Measurements from ENCODE around the gene TBX3.

TBX3 gene

DNA sequence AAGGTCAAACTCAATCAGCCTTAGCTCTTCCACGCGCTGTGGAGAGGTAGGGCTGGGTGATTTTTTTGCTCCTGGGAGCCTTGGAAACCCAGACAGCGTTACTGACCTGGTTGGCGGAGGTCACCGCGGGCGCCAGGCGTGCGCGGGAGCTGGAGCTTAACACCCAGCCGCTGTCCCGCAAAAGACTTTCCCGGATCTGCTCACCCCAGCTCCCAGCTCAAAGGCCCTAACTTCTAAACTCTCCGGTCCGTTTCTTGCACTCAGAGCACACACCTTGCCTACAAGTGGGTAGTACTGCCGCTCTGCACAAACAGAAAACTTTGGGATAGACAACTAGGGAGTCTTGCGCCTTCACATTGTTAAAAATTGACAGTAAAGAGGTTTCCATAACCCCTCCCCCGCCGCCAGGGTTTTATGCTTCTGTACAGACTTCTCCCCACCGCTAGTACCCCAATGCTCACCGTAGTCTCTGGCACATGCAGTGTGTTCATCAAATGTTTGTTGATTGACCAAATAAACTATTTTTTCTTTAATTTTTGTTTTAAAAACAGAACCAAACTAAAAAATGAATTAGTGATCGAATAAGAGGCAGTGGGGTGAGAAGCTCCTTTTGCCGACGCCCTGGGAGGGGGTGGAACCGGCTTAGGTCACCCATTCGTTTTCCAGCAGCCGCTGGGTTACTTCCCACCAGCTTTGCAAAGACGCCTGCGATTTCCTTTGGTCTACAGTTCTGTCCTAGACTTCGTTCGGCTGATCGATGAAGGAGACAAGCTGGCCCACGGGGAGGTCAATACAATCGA, 12.7 kb upstream of the TBX3 start:
- DNase-seq (ENCODE audit: low read depth) = no peak

DNA sequence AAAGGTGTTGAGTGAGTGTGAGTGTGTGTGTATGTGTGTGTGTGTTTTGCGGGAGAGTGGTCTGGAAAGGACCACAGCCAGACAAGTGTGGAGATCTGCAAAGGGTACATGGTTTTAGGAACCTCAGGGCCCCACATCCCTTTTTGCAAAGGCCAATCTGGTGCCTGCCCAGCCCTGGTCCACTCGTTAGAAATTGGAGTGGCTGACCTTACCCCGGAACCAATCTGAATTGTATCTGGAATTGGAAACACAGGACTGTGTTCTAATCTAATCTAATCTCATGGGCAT, 11.3 kb upstream of the TBX3 start:
- DNase-seq (ENCODE audit: low read depth) = no peak

DNA sequence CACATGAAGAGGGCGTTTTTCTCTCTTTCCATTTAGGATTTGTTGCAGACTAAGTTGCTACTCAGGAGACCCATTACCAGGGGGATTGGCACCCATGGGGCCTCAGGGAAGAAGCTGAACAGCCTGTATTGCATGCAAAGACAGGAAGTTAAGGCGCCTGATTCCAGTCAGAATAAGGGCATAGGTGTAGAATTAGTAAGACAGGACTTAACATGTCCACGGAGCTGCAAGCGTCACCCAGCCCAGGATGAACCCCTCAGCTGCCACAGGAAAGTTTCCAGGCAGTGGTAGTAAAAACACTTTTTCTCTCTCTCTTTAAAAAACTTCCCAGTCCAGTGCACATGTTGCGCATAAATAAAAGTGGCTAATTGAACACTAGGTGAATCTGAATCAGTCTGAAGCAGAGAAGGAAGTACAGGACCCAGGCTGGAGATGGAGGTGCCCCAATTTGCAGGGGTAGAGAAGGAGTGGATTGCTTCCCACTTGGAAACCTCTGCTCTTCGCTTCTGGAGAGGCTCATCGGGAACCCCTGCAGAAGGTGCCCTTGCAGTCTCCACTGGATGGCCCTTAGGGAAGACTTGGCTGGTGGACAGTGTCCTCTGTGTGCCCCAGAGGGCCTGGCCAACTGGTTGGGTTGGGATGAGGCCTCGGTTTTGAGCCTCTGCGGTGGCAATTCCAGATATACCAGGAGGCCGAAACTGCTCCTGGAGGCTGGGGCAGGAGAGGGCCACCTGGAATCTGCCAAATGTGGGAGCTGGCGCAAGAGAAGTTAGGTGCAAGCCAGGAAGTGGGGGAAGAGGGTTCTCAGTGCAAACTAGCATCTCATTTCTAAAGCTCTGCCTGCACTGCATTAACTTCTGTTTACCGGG, 10.7 kb upstream of the TBX3 start:
- DNase-seq (ENCODE audit: low read depth) = no peak

DNA sequence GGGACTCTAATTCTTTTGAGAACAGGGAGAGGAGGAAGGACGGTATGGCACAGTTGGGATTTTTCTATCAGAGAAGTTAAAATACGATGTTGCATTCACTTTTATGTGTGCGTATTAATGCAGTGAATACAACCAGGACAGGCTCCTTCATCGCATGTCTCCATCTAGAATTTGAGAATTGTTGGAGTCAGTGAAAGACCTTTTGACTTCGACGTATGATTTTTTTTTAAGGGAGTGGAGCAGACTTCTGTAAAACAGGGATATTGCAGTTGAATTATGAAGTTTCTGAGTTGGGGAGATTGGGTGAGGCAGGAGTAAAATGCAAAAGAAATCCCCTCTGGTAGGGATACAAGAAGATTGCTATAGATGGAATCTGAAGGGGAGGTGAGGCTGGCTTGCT, 9.6 kb upstream of the TBX3 start:
- DNase-seq (ENCODE audit: low read depth) = no peak

DNA sequence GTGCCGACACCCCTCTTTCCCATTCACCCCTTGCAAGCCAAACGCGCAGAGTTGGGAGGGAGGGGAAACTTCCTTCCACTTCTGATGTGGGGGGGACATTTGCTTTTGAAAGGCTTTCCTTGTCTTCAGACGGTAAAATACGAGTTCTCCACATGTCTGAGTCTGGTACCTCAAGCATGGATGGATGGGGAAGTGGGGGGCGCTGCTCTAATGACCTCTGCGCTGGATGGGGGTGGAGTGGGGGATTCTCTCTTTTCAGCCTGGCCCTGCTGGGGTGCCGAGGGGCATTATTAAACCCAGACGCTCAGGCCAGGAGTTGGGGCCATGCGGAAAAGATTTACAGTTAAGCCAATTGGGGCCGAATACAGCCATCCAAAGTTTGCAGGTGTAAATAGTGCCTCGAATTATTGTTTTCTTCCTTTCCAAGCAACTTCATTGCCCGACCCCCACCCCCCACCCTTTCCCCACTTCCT, 9.1 kb upstream of the TBX3 start:
- DNase-seq (ENCODE audit: low read depth) = no peak

DNA sequence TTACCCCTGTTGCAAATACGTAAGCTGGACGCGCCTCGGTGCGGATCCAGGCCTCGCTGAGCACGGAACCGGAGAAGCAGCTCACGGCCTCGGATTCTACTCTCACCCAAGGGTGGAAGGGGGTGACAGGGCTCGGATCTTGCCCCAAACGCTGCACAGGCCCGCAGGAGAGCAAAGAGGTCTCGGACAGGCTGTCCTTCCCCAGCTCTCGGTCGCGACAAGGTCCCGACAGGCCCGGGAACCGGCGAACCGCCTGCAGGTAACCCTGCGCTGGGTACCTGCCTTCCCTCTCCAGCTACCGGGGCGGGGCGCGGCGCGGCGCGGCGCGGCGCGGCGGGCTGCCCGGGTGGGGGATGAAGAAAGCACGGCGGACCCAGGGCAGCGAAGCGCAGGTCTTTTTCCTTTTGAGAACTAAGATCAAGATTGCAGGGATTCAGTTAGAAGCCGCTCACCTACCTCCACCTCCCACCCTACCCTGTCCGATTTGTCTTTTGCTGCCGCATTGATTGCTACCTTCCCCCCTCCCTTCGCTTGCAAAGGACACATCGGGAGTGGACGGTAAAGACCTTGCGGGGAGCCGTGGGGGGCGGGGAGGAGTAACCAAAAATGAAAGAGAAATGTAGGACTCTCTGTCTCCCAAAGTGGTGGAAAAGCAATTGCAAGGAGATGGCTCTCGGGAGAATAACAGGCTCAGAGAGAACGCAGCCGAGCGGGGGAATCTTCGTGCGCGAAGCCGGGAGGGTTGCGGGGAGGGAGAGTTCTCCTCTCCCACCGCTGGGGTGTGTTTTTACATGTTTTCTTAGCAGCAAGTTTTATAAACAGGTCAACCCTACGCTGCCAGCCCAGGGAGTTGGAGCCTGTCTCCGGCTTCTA, 8.4 kb upstream of the TBX3 start:
- DNase-seq (ENCODE audit: low read depth) = no peak

DNA sequence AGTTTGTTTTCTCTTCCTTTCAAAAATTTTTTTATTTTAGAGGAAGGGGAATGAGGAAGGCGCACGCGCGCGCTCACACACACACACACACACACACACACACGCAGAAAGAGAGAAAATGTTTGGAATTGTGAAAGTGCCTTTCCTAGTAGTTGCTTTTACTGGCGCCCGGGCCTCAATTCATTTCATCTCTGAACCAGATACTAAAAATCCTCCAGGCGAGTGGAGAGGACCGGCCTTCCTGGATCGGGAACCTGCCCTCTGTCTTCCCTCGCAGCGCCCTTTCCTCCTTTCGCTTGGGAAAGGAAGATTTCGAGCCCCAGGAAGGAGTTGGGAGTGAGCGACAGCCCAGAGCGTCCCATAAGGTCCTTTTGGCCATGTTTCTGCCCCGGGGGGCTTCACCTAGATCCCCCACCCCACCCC, 7.8 kb upstream of the TBX3 start:
- no peak for DNase-seq (ENCODE audit: low read depth)

DNA sequence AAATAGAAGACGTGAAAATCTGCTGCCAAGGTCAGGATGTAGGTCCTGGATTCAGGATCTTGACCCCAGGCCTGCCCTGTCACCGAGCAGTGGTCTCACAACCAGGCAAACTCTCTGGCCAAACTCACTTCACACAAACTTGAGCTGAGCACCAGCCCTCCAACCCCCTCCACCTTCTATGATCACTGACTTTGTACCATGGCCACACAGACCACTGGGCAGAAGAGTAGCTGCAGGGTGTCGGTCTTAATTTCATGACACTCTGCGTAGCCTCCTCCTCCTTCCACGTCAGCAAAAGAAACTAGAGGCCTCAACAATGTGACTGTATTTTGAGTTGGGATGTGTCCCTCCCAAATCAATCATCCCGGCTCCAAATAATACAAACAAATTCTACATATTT, 7.2 kb upstream of the TBX3 start:
- DNase-seq (ENCODE audit: low read depth) = no peak

DNA sequence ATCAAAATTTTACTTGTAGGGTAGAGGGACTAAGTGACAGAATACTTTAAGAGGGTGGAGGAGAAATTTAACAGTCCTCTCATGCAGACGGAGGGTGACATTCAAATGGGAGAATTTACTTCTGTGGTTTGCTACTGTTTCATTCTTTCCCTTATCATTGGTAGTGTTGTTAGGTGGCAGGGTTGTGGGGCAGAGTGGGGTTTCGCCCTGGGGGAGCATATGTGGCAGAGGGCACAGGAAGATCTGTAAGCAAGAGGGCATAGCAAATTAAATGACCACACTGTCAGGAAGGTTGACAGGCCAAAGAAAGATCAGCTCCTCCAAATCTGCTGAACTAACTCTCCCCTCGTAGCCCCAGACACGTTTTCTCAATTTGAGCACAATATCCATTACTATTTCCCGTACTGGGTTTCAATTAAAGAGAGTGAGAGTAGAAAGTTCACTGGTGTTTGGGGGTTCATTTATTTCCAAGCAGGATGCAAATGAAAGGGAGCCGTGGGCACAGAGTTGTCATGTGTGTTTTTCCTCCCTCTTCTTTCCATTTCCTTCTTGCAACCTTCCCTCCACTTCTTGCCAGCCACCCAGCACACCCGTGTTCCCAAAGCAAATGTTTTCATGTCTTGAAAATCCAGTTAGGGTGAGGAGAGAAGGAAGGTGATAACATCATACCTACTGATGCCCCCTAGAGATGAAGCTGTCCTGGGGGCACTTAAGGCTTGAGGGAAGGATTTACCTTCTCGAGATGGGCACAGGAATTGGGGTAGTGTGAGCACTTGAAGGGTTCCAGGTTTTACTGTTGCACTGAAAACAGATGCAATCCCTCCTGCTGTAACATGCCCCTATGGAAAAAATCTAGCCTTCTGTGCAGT, 6.5 kb upstream of the TBX3 start:
- no peak for DNase-seq (ENCODE audit: low read depth)

DNA sequence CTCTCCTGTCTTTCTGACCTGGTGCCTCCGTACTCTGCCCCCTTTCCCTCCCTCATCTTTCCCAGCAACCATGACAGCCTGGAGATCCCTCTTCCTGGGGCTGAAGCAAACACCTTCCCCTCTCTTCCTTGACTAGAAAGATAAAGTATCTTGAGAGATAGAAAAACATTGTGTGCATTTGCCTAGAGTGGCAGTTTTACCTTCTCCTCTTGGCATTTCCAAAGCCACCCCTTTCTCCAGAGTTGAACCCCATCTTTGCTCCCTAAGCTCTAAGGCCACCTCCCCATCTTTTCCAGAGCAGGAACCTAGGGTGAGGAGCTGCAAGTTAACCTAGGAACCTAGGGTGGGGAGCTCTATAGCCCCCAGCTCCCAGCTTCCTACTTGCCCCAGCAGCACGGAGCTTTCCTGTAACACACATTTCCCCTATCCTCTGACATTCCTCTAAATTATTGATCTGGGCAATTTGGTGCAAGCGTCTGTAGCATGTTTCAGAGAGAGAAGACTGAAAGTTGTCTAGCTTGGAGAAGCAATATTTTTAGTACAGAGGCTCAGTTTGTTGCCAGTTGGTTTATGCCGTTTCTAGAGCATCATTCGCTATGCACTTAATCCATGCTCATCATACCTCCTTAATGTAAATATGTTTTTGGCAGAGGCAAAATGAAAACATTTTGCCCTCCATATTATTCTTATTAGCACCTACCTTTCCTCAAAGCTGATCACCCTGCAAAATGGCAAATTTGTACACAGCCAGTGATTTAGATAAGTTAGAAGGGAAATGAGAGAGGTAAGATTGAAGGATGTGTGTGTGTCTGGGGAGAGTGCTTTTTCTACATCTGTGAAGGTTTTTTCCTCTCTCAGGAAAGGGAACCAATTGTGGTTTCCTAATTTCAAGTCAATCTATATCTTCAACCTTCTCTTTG, 5.4 kb upstream of the TBX3 start:
- DNase-seq (ENCODE audit: low read depth) = no peak

DNA sequence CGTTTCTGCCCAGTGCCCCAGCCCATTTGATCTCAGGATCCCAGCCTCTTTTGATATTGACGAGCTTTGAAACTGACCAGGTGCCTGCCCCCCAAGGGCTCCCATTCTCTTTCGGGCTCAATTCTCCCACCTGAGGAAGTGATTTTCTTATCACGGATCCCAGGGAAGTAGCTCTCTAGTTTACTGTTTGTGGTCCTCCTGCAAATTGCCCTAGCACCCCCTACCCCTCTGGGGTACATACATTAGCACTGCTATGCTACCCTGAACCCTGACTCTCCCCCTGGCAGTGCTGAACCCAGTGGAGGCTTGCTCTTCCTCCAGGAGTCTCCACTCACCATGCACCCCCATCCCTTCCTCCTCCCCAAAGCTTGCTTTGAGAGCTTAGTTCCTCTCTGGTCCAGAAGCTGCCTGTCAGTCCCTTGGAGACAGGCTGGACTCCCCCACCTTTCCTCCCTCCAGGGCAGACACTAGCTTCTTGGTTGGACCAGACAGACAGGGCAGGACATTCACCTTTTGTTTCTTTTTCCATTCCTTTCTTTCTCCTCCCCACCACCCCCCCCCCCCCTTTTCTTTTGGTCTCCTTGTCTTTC, 4.4 kb upstream of the TBX3 start:
- no peak for DNase-seq (ENCODE audit: low read depth)

DNA sequence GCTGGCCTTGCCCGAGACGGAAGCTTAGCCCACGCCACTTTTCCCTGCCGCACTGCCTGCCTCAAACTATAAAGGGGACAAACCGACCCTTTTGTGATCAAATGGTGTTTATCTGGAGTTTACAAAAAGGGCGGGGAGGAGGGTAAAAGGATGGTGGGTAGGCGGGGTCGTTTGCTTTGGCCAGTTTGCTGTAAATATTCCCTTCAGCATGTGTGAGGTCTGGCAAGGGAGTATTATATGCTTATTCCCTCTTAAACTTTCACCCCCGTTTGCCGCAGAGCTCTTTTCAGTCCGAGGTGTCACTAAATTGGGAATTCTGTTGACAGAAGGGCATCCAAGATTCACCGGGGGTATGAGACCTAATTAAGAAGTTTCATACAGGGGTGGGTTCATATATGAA, 3.8 kb upstream of the TBX3 start:
- DNase-seq (ENCODE audit: low read depth) = no peak

DNA sequence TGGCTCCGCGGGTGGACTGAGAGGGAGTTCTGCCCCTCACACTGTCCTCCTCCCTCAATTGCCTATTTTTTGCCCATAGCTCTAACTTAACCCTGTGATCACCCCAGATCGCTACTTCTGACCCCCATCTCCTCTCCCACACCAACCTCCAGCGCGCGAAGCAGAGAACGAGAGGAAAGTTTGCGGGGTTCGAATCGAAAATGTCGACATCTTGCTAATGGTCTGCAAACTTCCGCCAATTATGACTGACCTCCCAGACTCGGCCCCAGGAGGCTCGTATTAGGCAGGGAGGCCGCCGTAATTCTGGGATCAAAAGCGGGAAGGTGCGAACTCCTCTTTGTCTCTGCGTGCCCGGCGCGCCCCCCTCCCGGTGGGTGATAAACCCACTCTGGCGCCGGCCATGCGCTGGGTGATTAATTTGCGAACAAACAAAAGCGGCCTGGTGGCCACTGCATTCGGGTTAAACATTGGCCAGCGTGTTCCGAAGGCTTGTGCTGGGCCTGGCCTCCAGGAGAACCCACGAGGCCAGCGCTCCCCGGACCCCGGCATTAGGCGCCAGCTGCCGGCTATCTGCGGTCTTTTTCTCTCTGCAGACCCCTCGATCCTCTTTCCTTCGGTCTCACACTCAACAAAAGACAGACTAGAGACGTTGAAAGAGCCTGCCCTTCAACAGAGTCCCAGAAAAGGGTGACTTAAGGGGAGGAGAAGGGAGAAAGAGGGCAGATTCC, 3.0 kb upstream of the TBX3 start:
- no peak for DNase-seq (ENCODE audit: low read depth)

DNA sequence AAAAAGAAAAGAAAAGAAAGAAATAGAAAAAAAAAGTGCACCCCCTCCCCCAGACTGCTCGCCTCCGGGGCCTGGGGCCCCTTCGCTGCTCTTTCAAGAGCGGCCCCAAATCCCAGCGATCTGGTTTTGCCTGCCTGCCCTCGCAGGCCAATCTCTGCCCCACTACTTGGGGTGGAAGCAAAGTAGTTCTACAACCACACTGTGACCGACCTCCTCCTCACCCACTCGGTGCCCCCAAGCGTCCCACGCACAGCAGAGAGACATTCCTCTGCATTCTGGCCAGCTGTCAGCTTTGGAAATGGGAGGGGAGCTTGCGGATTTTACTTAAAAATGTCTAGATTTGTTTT, 2.4 kb upstream of the TBX3 start:
- no peak for DNase-seq (ENCODE audit: low read depth)

DNA sequence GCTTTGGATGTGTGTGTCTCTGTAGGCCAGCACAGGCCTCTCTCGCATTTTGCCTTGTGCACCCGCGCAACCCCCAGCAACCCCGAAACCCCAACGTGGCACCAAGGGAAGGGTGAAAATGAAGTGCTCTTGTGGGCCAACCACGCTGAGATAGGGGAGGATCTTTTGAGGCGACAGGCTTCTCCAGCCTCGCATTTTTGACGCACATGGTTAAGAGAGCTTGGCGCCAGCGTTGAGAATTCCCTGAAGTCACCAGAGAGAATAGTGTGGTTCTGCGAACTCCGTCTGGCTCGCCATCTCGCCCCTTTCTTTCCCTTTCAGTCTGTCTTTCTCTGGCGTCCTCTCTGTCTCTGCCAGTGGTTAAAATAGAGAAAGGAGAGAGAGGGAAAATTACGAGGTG, 1.9 kb upstream of the TBX3 start:
- DNase-seq (ENCODE audit: low read depth) = no peak

DNA sequence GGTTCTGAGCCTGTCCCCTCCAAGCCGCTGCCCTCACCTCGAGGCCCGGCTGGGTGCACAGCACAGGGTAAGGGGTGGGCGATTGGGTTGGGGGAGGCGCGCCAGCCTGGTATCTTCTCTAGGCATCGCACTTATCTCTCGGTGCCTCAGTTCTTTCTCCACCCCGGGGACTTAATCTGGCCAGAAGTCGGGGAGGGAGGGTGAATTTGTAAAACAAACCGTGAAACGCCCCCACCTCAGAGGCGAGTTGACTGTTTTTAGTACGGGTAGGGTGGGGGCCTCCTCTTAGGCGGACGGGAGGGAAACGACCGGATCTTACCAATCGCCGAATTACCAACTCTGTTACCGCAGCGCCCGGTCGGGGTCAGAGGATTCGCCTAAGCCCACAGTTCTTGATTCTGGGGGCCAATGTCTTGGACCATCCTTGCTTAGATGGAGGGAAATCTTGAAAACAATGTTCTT, 1.4 kb upstream of the TBX3 start:
- no peak for DNase-seq (ENCODE audit: low read depth)

DNA sequence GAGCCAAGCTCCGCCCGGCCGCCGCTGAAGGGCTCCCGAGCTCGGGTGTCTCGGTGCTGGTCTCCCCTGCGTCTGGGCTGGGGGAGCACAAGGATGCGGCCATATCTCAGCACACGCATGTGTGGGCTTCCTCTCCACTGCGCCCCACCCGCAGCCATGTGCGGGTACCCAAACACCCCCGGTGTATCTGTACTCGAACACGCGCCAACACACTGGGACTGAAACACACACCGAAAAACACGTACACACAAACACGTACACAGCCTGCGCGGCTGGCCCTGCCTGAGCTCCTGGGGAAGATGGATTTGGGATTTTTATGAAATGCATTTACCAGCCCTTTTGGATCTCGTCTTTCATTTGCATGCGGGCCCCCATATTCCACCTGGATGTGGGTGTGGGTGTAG, 897 bp upstream of the TBX3 start:
- no peak for DNase-seq (ENCODE audit: low read depth)

DNA sequence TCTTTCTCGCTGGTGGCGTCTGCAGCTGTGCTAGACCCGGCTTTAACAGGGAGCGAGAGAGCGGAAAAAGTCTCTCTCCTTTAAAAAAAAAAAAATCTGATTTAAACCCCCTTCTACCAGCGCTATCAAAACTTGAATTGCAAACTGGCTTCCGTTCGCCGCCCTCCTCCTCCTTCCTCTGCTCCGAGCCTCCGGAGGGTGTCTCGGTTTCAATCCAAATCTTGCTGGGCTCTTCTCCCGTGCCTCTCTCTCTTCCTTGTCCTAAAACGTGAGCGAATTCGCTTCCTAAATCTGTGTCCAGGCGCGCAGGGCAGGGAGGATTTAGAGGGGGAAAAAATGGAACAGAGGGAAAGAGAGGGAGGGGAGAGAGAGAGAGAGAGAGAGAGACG, 272 bp downstream of the TBX3 start:
- no peak for DNase-seq (ENCODE audit: low read depth)

All from activated T-helper 1 cell treated with Interleukin-2 at 50 U/mL for 16 hours (primary cell).